IMR-90 (cell line): ENCODE measurements around the gene CHN1. TPM values are rescaled to one million over a fixed set of nuclear protein-coding genes. Genes with fewer than 3 reads are reported as not detected.

Source experiments
- ATAC-seq: fragments of 200-7000 bp; cut with Tn5 transposase; 2 replicates; pipeline ENCODE4 v1.9.1; 2020; ENCODE audit warnings: low read depth, mild to moderate bottlenecking, moderate library complexity
- BruUV-seq: library from RNA; stranded (reverse); fragments of 400-500 nt; replicated peaks from 2 replicates; lab custom pipeline; 2021; lab: Mats Ljungman, UMichigan
- CTCF ChIA-PET: fragments of 300-600 bp; formaldehyde crosslinking; extraction: SDS; loops from one replicate; lab custom pipeline; 2021; ENCODE audit warnings: antibody characterized with exemption; lab: Yijun Ruan, JAX
- POLR2A ChIA-PET: fragments of 300-600 bp; sonication (Branson Sonifier 250); formaldehyde crosslinking; loops from one replicate; lab custom pipeline; 2022; ENCODE audit warnings: antibody characterized with exemption; ENCODE audit not compliant: unreplicated experiment; lab: Charles Lee
- DNase-seq: peaks from one replicate; pipeline ENCODE4 v3.0.0; 2013
- H2AFZ ChIP-seq: replicated peaks from 2 replicates; pipeline ENCODE3; 2013; ENCODE audit warnings: low read length, mild to moderate bottlenecking; ENCODE audit not compliant: poor library complexity
- H2AK5ac ChIP-seq: 2 replicates; pipeline ENCODE4 v1.6.1; 2013; ENCODE audit warnings: low read depth, low read length, inconsistent platforms
- H2AK9ac ChIP-seq: replicated peaks from 2 replicates; pipeline ENCODE3; 2013; ENCODE audit warnings: mild to moderate bottlenecking, low read depth, low read length, moderate library complexity; ENCODE audit not compliant: poor library complexity
- H2BK120ac ChIP-seq: 2 replicates; pipeline ENCODE4 v1.6.1; 2013; ENCODE audit warnings: low read depth, low read length, inconsistent platforms
- H2BK15ac ChIP-seq: 3 replicates; pipeline ENCODE4 v1.6.1; 2013; ENCODE audit warnings: low read depth, low read length, inconsistent platforms
- H2BK20ac ChIP-seq: 2 replicates; pipeline ENCODE4 v1.6.1; 2013; ENCODE audit warnings: low read depth, mild to moderate bottlenecking, inconsistent platforms, low read length, moderate library complexity
- H2BK5ac ChIP-seq: 2 replicates; pipeline ENCODE4 v1.6.1; 2013; ENCODE audit warnings: mild to moderate bottlenecking, low read depth, low read length, inconsistent platforms; ENCODE audit not compliant: poor library complexity, severe bottlenecking
- H3K14ac ChIP-seq: replicated peaks from 2 replicates; pipeline ENCODE4 v1.6.1; 2013; ENCODE audit warnings: low read depth, low read length, inconsistent platforms
- H3K18ac ChIP-seq: 2 replicates; pipeline ENCODE4 v1.6.1; 2013; ENCODE audit warnings: low read depth, low read length, control low read depth
- H3K23ac ChIP-seq: 2 replicates; pipeline ENCODE4 v1.6.1; 2013; ENCODE audit warnings: low read depth, low read length, inconsistent platforms
- H3K27ac ChIP-seq: 2 replicates; pipeline ENCODE4 v1.5.1; 2013; ENCODE audit warnings: mild to moderate bottlenecking, control low read depth, low read length; ENCODE audit not compliant: insufficient read depth
- H3K27me3 ChIP-seq: 2 replicates; pipeline ENCODE4 v1.6.1; 2013; ENCODE audit warnings: low read length; ENCODE audit not compliant: control insufficient read depth, insufficient read depth
- H3K36me3 ChIP-seq: 2 replicates; pipeline ENCODE4 v1.6.1; 2013; ENCODE audit warnings: low read length, mixed read lengths; ENCODE audit not compliant: control insufficient read depth, insufficient read depth
- H3K4ac ChIP-seq: 2 replicates; pipeline ENCODE4 v1.6.1; 2013; ENCODE audit warnings: low read depth, low read length, inconsistent platforms
- H3K4me1 ChIP-seq: 2 replicates; pipeline ENCODE4 v1.6.1; 2013; ENCODE audit warnings: low read length, mixed read lengths; ENCODE audit not compliant: control insufficient read depth, insufficient read depth
- H3K4me2 ChIP-seq: 2 replicates; pipeline ENCODE4 v1.6.1; 2013; ENCODE audit warnings: low read depth, mild to moderate bottlenecking, control low read depth, low read length, moderate library complexity
- H3K4me3 ChIP-seq: 2 replicates; pipeline ENCODE4 v1.5.1; 2013; ENCODE audit warnings: low read depth, mild to moderate bottlenecking, control low read depth, low read length, moderate library complexity; ENCODE audit not compliant: insufficient read depth
- H3K56ac ChIP-seq: 2 replicates; pipeline ENCODE4 v1.6.1; 2013; ENCODE audit warnings: low read length, inconsistent platforms; ENCODE audit not compliant: insufficient read depth; ENCODE audit errors: extremely low read depth
- H3K79me1 ChIP-seq, 2 experiments: 2 replicates each; pipeline ENCODE4 v1.6.1; 2013; ENCODE audit warnings: low read length in 2 of 2, inconsistent platforms in 1 of 2, low read depth in 1 of 2
- H3K9ac ChIP-seq: 2 replicates; pipeline ENCODE4 v1.6.1; 2013; ENCODE audit warnings: low read depth, low read length, control low read depth
- H3K9me1 ChIP-seq: 2 replicates; pipeline ENCODE4 v1.6.1; 2013; ENCODE audit warnings: low read length, inconsistent platforms; ENCODE audit not compliant: insufficient read depth
- H3K9me3 ChIP-seq: 2 replicates; pipeline ENCODE4 v1.6.1; 2013; ENCODE audit warnings: low read length; ENCODE audit not compliant: control insufficient read depth, insufficient read depth
- H4K20me1 ChIP-seq: 2 replicates; pipeline ENCODE4 v1.6.1; 2013; ENCODE audit warnings: low read length, inconsistent platforms; ENCODE audit not compliant: insufficient read depth
- H4K5ac ChIP-seq: 2 replicates; pipeline ENCODE4 v1.6.1; 2013; ENCODE audit warnings: mild to moderate bottlenecking, low read depth, low read length, control low read depth
- H4K8ac ChIP-seq, 2 experiments: 2 replicates each; pipeline ENCODE4 v1.6.1; 2013; ENCODE audit warnings: low read depth in 2 of 2, low read length in 2 of 2, control low read depth in 1 of 2, inconsistent platforms in 1 of 2
- H4K91ac ChIP-seq: 2 replicates; pipeline ENCODE4 v1.6.1; 2013; ENCODE audit warnings: low read depth, low read length, inconsistent platforms; ENCODE audit not compliant: insufficient read depth
- CEBPB ChIP-seq: IDR thresholded peaks from 2 replicates; pipeline ENCODE4 v1.6.1; 2012; ENCODE audit warnings: low read depth, low read length, improper control_type of control experiment
- FOS ChIP-seq: fragments of 150-350 bp; IDR thresholded peaks from 2 replicates; pipeline ENCODE4 v1.6.1; 2016; ENCODE audit warnings: low read depth, low read length
- MAFK ChIP-seq: IDR thresholded peaks from 2 replicates; pipeline ENCODE4 v1.6.1; 2012; ENCODE audit warnings: low read depth, low read length, improper control_type of control experiment
- NFE2L2 ChIP-seq: fragments of 150-350 bp; IDR thresholded peaks from 2 replicates; pipeline ENCODE4 v1.6.1; 2016; ENCODE audit warnings: low read depth, mild to moderate bottlenecking, low read length
- POLR2A ChIP-seq: IDR thresholded peaks from 2 replicates; pipeline ENCODE4 v1.6.1; 2012; ENCODE audit warnings: mild to moderate bottlenecking, low read depth, low read length
- RFX5 ChIP-seq: IDR thresholded peaks from 2 replicates; pipeline ENCODE4 v1.8.0; 2012; ENCODE audit warnings: low read depth, mild to moderate bottlenecking, low read length, moderate library complexity
- USF2 ChIP-seq: fragments of 150-350 bp; IDR thresholded peaks from 2 replicates; pipeline ENCODE4 v1.6.1; 2017; ENCODE audit warnings: mild to moderate bottlenecking, antibody characterized with exemption, low read length, low read depth
- WGBS, 2 experiments: methylation state at CpG; one replicate each; pipeline versions ENCODE4 v1.1.5 to v1.1.7; 2013; ENCODE audit warnings: missing lambda C conversion rate in 2 of 2; ENCODE audit not compliant: insufficient read length in 1 of 2; ENCODE audit errors: extremely low coverage in 2 of 2; 5-methylcytosine and 5-hydroxymethylcytosine counted together
- dilution Hi-C: fragments of 300-500 bp; cut with HindIII; formaldehyde crosslinking; loops from one replicate; pipeline ENCODE4 v1.14.3; 2018; ENCODE audit warnings: low sequenced_read_pairs; ENCODE audit not compliant: unreplicated experiment
- in situ Hi-C: fragments of 300-500 bp; cut with MboI; formaldehyde crosslinking; loops from 3 replicates; pipeline ENCODE4 v1.14.3; 2019; ENCODE audit warnings: low sequenced_read_pairs, inconsistent platforms, mixed read lengths
- intact Hi-C: fragments of 100-400 bp; cut with micrococcal nuclease; formaldehyde crosslinking; loops from 2 replicates; pipeline ENCODE4 v1.10.0; 2022
- polyA plus RNA-seq, 3 experiments: library from polyadenylated mRNA; depleted of rRNA; stranded (reverse); fragments of >200 nt; gene quantifications; 2 replicates each; pipeline ENCODE4 v1.2.3, GENCODE V29; 2012; ENCODE audit warnings: low replicate concordance in 1 of 3
- total RNA-seq: library from RNA; depleted of rRNA; stranded (reverse); fragments of >200 nt; gene quantifications from 2 replicates; pipeline ENCODE4 v1.2.3, GENCODE V29; 2012
- TF ChIP-seq, protein P1 (sequence below): conservative IDR thresholded peaks from 2 replicates; pipeline ENCODE4 v1.5.1; 2012; ENCODE audit warnings: mild to moderate bottlenecking, low read depth, low read length, improper control_type of control experiment

Gene CHN1
- total and polyA plus RNA-seq, 2 of the 4 experiments (the other 2 are of a cell fraction) = 58.4 to 66.9 TPM

- BruUV-seq = no TSS peak
- H3K9me1 ChIP-seq = peaks cover 9% of the 10 kb centered on the region; the same call in 1 of the 2 replicates
- H4K91ac ChIP-seq = 0 out of 2 replicates have a peak overlapping the region, but pooled peaks have one; percentile 3
- no peak overlapping the region for H3K14ac ChIP-seq
- dilution Hi-C loops = loop anchor here (25.0 kb wide), 1 partner anchor 238 kb away; no protein-coding TSS in a partner anchor
- peak overlapping the region; percentile 26 for H2AFZ ChIP-seq
- H2BK15ac ChIP-seq = no peak overlapping the region
- H2AK9ac ChIP-seq = no peak overlapping the region
- no peaks in the 10 kb centered on the region for H4K20me1 ChIP-seq
- in situ Hi-C loops = loop anchor here (25.0 kb wide), 1 partner anchor 1338 kb away; the partner anchor contains the start of genes EVX2, HOXD12 and HOXD13
- no peak overlapping the region for H2BK5ac ChIP-seq
- CTCF ChIA-PET = interaction anchor here (0.9 to 1.6 kb wide), 10 partner anchors 13 to 348 kb away, joined by 3 to 12 read pairs (median 5); partner anchors contain the start of gene CHRNA1
- H3K4ac ChIP-seq = peak overlapping the region; percentile 77
- H3K27ac ChIP-seq = no peak overlapping the region
- H3K4me2 ChIP-seq = no peak overlapping the region
- no peak overlapping the region for H3K4me3 ChIP-seq
- no peaks in the 10 kb centered on the region; the same call in 1 of the 2 replicates for H3K4me1 ChIP-seq
- H2AK5ac ChIP-seq = peak overlapping the region; percentile 89; the same call in 1 of the 2 replicates
- intact Hi-C loops = loop anchor here (1.0 to 5.0 kb wide), 3 partner anchors 47 to 241 kb away; no protein-coding TSS in a partner anchor
- no peak overlapping the region for H4K5ac ChIP-seq
- TF ChIP-seq, protein P1, sequence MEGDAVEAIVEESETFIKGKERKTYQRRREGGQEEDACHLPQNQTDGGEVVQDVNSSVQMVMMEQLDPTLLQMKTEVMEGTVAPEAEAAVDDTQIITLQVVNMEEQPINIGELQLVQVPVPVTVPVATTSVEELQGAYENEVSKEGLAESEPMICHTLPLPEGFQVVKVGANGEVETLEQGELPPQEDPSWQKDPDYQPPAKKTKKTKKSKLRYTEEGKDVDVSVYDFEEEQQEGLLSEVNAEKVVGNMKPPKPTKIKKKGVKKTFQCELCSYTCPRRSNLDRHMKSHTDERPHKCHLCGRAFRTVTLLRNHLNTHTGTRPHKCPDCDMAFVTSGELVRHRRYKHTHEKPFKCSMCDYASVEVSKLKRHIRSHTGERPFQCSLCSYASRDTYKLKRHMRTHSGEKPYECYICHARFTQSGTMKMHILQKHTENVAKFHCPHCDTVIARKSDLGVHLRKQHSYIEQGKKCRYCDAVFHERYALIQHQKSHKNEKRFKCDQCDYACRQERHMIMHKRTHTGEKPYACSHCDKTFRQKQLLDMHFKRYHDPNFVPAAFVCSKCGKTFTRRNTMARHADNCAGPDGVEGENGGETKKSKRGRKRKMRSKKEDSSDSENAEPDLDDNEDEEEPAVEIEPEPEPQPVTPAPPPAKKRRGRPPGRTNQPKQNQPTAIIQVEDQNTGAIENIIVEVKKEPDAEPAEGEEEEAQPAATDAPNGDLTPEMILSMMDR = no peak
- TF ChIP-seq POLR2A = no peak
- TF ChIP-seq MAFK = no peak
- TF ChIP-seq FOS = no peak
- no peak for TF ChIP-seq USF2
- TF ChIP-seq RFX5 = no peak
- no peak for TF ChIP-seq NFE2L2
- TF ChIP-seq CEBPB = no peak
- H3K23ac ChIP-seq = no peak overlapping the region
- H3K56ac ChIP-seq = no peak overlapping the region
- H3K79me1 ChIP-seq = no peaks in the 10 kb centered on the region
- peaks cover 6% of the 10 kb centered on the region for H3K27me3 ChIP-seq
- no peak overlapping the region for H3K18ac ChIP-seq
- POLR2A ChIA-PET = no interaction called here
- H2BK120ac ChIP-seq = peak overlapping the region; percentile 59; the same call in 1 of the 2 replicates
- H2BK20ac ChIP-seq = peak overlapping the region; percentile 29; the same call in 1 of the 2 replicates
- H3K9ac ChIP-seq = no peak overlapping the region
- no peaks in the 10 kb centered on the region for H3K9me3 ChIP-seq
- no peaks in the 10 kb centered on the region for H3K36me3 ChIP-seq
- H4K8ac ChIP-seq = peak overlapping the region in 1 of 2 experiments; percentile 62; a peak in 1 of 4 replicates
- no CpG with 5 or more reads among the region's 8 CpGs for WGBS, 2 experiments
- no peak for DNase-seq
- ATAC-seq = no peak
Observed at GRCh38 chr2:174749793-174750192, 255.4 kb downstream of the CHN1 start.
